ENCODE data around the gene YPEL3.

YPEL3 gene

DNA sequence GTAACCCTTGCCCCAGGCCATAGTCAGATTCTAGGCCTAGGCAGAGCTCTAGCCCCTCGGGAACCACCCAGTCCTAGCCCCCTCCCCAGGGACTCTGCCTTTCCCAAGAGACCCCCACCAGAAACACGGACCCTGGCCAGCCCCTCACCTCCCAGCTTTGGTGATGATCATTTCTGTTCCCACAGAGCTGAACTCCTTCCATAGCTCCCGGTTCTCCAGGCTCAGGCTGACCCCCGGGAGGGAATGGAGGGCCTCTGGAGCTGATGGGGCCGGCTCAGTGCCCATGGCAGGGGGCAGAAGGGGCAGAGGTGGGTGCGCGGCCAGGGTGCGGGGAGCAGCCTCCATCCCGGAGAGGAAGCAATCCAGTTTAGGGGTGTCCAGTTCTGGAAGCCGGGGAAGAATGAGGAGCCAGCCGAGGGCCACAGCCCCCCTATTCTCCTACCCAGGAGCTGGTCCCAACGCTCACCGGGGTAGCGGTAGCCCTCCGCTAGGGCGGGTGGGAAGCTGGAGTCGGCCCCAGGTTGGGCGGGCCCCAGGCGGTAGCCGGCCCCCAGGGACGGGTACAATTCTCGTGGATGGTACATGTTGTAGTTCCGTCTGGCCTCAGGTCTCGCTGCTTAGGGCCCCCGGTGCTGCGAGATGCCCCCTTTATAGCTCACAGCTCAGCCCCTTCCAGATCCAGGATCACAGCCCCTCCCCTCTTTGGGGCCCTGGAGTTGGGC, 5.2 kb downstream of the YPEL3 start:
- DNase-seq (ENCODE audit: low read depth), result no peak

DNA sequence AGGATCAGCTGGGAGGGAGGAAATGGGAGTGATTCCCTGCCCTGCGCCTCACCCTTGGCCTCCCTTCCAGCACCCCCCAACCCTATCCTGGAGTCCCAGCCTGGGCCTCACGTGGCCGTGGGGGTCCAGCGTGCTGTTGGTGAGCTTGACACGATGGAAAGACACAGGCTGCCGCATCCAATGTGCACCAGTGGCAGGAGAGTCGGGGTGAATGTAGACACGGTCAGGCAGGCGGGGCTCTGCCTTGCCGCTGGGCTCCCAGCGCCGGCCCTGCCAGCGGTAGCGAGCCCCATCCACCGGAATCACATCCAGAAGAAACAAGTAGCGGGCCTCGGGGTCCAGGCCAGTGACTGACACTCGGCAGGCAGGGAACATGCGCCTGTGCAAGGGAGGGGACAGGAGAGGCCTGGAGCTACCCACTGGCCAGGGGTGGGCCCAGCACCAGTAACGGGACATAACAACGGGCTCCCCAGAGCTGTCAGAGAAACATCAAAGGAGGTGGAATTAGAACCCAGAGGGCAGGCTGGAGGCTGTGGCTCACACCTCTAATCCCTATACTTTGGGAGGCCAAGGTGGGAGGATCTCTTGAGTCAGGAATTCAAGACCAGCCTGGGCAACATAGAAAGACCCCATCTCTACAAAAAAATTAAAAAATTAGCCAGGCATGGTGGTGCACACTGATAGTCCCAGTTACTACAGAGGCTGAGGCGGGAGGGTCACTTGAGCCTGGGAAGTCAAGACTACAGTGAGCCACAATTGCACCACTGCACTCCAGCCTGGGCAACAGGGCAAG, 7.0 kb downstream of the YPEL3 start:
- no peak for DNase-seq (ENCODE audit: low read depth)

DNA sequence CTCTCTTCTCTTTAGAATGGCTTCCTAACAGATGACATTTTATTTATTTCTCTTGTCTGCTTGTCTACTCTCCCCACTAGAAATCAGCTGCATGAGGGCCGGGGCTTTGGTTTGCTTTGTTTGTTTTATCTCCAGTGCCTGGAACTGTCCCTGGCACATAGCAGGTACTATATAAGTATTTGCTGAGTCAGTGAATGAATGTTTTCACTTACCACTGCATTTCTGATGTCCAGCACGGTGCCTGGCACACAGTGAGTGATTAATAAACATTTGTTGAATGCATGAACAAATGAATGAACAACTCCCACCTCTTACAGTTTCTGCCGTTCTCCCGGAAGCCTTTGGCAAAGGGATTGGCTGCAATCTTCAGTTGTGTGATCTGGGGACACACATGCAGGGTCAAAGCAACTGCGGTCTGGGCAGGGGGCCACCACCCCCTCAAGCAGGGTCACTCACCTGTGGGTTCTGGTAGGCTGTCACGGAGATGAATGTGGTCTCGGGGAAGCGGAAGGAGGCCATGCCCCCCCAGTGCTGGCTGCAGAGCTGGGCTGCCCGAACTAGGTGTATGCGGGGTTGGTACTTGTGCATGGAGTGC, 7.7 kb downstream of the YPEL3 start:
- DNase-seq (ENCODE audit: low read depth), result no peak

DNA sequence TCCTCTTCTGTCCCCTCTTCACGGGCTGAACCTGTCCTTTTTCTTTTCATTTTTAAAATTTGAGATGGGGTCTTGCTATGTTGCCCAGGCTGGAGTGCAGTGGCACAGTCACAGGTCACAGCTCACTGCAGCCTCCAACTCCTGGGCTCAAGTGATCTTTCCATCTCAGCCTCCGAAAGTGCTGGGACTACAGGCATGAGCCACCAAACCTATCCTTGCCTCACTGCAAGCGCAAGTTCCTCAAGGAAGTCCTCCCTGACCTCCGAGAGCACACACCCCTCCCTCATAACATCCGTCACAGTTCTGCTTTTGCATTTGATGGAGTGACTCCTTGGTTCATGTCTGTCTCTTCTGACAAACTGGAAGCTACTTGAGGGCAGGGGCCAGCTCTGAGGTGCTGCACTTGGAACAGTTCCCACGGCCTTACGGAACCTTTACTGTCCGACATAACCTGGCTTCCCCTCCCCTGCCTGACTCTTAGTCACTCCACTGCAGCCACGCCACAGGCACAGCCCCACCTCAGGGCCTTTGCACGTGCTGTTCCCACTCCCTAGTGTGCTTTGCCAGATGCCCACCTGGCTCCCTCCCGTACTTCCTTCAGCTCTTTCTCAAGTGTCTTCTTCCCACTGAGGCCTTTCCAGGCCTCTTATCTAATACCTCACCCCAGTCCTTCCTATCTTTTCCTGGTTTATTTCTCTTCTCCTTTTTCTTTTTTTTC, 8.7 kb downstream of the YPEL3 start:
- no peak for DNase-seq (ENCODE audit: low read depth)

DNA sequence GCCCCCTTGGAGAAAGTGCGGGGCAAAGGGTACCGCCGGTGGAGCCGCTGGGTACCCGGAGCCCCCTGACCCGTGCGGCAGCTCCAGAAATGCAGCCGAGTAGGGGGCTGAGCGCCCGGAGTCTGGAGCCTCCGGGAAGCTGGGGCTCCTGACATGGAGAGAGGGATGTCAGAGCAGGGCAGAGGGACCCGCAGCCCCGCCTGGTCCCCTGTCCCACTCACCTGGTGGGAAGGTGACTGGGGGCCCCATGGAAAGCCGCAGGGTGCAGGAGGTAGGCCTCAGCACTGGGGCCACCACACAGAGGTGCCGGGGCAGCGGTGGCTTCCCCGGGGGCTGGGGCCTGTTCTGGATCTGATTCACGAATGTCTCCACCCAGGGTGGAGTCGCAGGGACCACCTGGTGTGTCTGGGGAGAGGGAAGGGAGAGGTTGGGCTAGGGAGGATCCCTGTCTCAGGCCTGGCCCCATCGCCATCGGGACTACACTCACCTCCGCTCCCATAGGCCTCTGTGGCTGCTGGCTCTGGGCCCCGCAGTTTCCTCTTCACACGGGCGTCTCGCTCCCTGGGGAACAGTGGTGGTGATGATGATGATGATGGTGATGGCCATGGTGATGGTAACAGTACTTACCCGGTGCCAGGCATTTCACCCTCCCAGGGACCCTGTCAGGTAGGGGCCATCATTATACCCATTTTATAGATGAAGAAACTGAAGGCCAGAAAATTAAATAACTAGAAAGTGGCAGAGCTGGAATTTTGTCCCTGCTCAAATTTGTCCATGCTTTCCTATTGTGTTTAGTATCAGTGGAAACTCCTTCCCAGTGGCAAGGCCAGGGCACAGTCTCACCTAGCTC, 9.5 kb downstream of the YPEL3 start:
- DNase-seq (ENCODE audit: low read depth), result no peak

GRCh38 chr16:30085820-30086219, 10.2 kb downstream of the YPEL3 start:
- DNase-seq (ENCODE audit: low read depth), result no peak

DNA sequence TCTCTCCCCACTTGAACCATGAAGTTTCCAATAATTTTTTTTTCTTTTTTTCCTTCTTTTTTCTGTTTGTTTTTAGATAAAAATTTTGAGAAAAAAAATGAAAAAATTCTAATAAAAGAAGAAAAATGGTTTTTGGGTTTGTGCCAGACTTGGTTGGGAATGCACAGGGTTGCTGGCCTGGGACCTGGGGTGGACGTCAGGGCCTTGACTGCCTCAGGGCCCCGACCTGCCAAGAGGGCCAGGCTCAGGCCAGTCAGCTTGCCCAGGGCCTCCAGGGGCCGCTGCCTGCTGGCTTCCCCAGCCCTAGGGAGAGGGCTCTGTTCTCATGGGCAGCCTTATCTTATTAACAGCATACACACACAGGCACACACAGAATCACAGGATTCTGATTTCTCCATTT, 10.8 kb downstream of the YPEL3 start:
- DNase-seq (ENCODE audit: low read depth), result no peak

DNA sequence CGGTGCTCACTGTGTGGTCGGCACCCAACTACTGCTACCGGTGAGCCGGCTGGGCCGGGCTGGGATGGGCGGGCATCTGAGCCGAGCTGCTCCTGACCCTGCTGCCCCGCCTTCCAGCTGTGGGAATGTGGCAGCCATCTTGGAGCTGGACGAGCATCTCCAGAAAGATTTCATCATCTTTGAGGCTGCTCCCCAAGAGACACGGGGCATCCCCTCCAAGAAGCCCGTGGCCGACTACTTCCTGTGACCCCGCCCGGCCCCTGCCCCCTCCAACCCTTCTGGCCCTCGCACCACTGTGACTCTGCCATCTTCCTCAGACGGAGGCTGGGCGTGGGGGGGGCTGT, 11.2 kb downstream of the YPEL3 start:
- no peak for DNase-seq (ENCODE audit: low read depth)

- DNase-seq (ENCODE audit: low read depth), result no peak
Observed at GRCh38 chr16:30084096-30084815, 11.8 kb downstream of the YPEL3 start.

DNA sequence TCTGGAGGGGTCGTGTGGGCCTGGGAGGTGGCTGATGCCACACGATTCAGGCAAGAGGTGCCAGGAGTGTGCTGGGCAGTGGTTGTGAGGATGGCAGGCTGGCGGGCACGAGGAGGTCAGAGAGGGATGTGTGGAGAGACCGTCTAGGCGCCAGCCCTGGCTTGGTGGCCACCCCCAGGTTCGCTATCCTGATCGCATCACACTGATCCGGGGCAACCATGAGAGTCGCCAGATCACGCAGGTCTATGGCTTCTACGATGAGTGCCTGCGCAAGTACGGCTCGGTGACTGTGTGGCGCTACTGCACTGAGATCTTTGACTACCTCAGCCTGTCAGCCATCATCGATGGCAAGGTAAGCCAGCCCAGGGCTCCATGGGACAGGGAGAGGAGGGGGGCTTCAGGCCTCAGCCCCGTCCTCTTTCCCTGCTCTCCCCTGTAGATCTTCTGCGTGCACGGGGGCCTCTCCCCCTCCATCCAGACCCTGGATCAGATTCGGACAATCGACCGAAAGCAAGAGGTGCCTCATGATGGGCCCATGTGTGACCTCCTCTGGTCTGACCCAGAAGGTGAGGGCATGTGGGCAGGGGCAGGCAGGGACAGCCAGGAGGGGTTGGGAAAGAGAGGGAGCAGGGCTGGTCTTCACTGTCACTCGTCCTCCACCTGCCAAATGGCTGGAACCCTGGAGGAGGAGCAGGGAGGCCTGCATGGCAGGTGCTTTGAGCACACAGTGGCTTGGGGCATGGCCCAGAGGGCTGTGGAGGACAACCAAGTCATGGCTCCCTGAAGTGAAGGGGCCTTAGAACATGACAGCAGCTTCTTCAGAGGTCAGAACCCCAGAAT, 12.6 kb downstream of the YPEL3 start:
- DNase-seq (ENCODE audit: low read depth), result no peak

DNA sequence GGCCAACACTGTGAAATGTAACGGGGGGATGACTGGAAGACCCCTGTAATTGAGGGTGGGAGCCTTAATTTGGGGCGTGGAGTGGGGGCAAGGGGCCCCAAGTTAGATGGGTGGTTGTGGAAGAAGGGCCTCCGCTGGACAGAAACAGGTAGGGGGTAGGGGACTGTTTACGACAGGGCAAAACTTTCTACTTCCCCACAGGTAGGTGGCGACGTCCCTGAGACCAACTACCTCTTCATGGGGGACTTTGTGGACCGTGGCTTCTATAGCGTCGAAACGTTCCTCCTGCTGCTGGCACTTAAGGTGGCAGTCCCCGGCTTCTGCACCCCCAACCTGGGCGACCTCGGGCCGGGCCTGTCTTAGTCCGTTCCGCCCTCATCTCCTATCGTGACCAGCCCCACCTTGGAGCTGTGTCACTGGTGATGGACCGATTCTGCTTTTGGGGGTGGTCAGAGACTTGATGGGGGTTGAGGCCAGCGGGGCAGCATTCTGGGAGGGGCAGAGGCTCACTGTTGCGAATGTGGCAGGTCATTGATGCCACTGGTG, 13.4 kb downstream of the YPEL3 start:
- DNase-seq (ENCODE audit: low read depth), result no peak

GRCh38 chr16:30079480-30079879, 16.5 kb downstream of the YPEL3 start:
- DNase-seq (ENCODE audit: low read depth), result no peak

- DNase-seq (ENCODE audit: low read depth), result no peak
Observed at GRCh38 chr16:30078744-30079143, 17.3 kb downstream of the YPEL3 start.

- DNase-seq (ENCODE audit: low read depth), result peak; percentile 64
Observed at GRCh38 chr16:30077656-30078055, 18.4 kb downstream of the YPEL3 start.

DNA sequence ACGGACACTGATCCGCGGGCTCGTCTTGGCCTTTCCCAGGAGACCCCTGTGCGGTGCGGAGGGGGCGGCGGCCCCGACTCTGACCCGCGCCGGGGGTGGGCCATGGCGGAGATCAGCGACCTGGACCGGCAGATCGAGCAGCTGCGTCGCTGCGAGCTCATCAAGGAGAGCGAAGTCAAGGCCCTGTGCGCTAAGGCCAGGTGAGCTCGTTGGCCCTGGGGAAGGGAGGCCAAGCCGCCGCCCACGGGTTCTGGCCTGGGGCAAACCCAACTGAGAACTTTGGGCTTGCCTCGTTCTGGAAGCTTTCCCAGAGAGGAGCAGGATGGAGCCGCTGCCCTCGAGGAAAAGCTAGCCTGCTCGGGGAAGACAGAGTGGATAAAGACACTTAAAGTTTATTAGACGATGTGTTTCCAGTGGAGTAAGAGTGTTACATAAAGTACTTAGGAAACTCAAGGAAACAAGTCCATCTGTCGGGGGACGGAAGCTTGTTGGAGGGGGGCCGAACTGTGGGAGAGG, 19.7 kb downstream of the YPEL3 start:
- peak; percentile 34 for DNase-seq (ENCODE audit: low read depth)

- peak; percentile 91 for DNase-seq (ENCODE audit: low read depth)
Observed at GRCh38 chr16:30075503-30076275, 20.3 kb downstream of the YPEL3 start, which contains the start of gene PPP4C. PPP4C (plus strand) TSS chr16:30075994; CDS start chr16:30076378, 384 bp downstream.

- no peak for DNase-seq (ENCODE audit: low read depth)
Observed at GRCh38 chr16:30070490-30070889, 25.5 kb downstream of the YPEL3 start.

- DNase-seq (ENCODE audit: low read depth), result no peak
Observed at GRCh38 chr16:30069611-30070462, 26.2 kb downstream of the YPEL3 start.

Measured in EH (cell line).